Sigmoid colon (tissue), 7 donors: Measurements from ENCODE around the gene RPL4. TPM values are rescaled to one million over a fixed set of nuclear protein-coding genes. Genes with fewer than 3 reads are reported as not detected.

Experiments
- DNase-seq: peaks from one replicate; pipeline ENCODE4 v3.0.0-alpha.2; 2019
- H3K27ac ChIP-seq, 4 donors: fragments of 200-600 bp; sonication (generic); one replicate each; pipeline ENCODE4 v1.5.1; 2016 to 2019; ENCODE audit warnings: mild to moderate bottlenecking in 1 of 4
- H3K27me3 ChIP-seq, 3 donors: fragments of 200-600 bp; sonication (generic); one replicate each; pipeline ENCODE4 v1.5.1; 2019; ENCODE audit warnings: mild to moderate bottlenecking in 1 of 3
- H3K36me3 ChIP-seq, 4 donors: fragments of 200-600 bp; sonication (generic); one replicate each; pipeline ENCODE4 v1.5.1; 2016 to 2019
- H3K4me1 ChIP-seq, 4 donors: fragments of 200-600 bp; sonication (generic); one replicate each; pipeline ENCODE4 v1.5.1; 2017 to 2019
- H3K4me3 ChIP-seq, 4 donors: fragments of 200-600 bp; sonication (generic); one replicate each; pipeline ENCODE4 v1.5.1; 2017 to 2019; ENCODE audit warnings: mild to moderate bottlenecking in 2 of 4, moderate library complexity in 1 of 4
- H3K9me3 ChIP-seq, 4 donors: fragments of 200-600 bp in 3 of 4; sonication (generic) in 3 of 4; one replicate each; pipeline versions ENCODE4 v1.5.1 to v1.6.1; 2013 to 2019
- CTCF ChIP-seq, 4 experiments: fragments of 450-650 bp in 3 of 4; fragments of 200-600 bp in 1 of 4; IDR thresholded peaks; one replicate each; pipeline ENCODE4 v1.5.1; 2016 to 2019; ENCODE audit warnings: antibody characterized with exemption in 4 of 4, mild to moderate bottlenecking in 3 of 4, moderate library complexity in 2 of 4
- EP300 ChIP-seq, 4 donors: sonication (generic); formaldehyde crosslinking; IDR thresholded peaks; one replicate each; pipeline ENCODE4 v1.6.1; 2017; ENCODE audit warnings: antibody characterized with exemption in 4 of 4
- POLR2A ChIP-seq, 2 donors: fragments of 450-650 bp; IDR thresholded peaks; one replicate each; pipeline ENCODE4 v1.6.1; 2016; ENCODE audit warnings: antibody characterized with exemption in 2 of 2, mild to moderate bottlenecking in 2 of 2, moderate library complexity in 2 of 2
- POLR2AphosphoS5 ChIP-seq, 4 donors: sonication (generic); formaldehyde crosslinking; IDR thresholded peaks; one replicate each; pipeline ENCODE4 v1.6.1; 2017; ENCODE audit warnings: antibody characterized with exemption in 4 of 4
- WGBS, 2 donors: extraction: QIAGEN DNeasy Blood & Tissue Kit; methylation state at CpG; one replicate each; pipeline ENCODE4 v1.1.7; 2013; 5-methylcytosine and 5-hydroxymethylcytosine counted together
- intact Hi-C: fragments of 100-400 bp; cut with DNase I; formaldehyde crosslinking; loops from one replicate; pipeline ENCODE4 v1.15.1; 2023
- polyA plus RNA-seq, 3 donors: library from polyadenylated mRNA; stranded (reverse); fragments of 200-250 nt; gene quantifications; one replicate each; pipeline ENCODE4 v1.2.3, GENCODE V29; 2013
- total RNA-seq, 4 donors: library from RNA; depleted of rRNA; stranded (reverse); fragments of >200 nt; gene quantifications; one replicate each; pipeline ENCODE4 v1.1.0, GENCODE V29; 2016
- donor health status: healthy with polysubstance abuse.
- donor health status: Bipolar disorder and iron deficiency.
- donor health status: healthy.

The RPL4 gene
- total and polyA plus RNA-seq, 7 donors: 1,665 to 9,223 (median 3,282) TPM

DNA sequence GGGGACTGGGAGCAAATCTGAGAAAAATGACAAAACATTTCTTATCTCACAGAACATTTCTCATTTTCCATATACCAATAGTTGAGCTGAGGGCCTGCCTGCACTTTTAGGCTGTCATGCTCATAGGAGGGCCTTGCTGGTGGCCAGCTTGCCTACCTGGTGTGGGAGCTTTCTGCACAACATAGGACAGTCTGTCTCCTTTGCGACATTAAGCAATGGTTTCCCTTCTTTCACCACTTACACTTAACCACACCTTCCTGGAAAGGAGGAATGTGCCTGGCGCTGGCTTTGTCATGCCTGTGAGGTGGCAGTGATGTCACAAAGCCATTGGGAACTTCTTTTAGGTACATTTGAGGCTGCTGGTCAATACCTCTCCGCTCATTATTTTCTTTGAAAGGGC, 12.8 kb downstream of the RPL4 start:
- DNase-seq: no peak
- Histone ChIP-seq H3K36me3 (peaks cover 3 to 81% (median 21%) of the 10 kb centered on the region in 4 donors), H3K4me3 (no peak overlapping the region), H3K27me3 (no peaks in the 10 kb centered on the region), H3K27ac (no peak overlapping the region), H3K9me3 (no peaks in the 10 kb centered on the region), H3K4me1 (peaks cover 0 to 9% (median 9%) of the 10 kb centered on the region in 4 donors)
- intact Hi-C loops: no loop called here
- WGBS, 2 donors: 95 to 98% methylated on average over 3 of the region's 3 CpGs
- TF ChIP-seq POLR2AphosphoS5 (IDR thresholded peaks at IDR 0.05): no peak
- no peak for TF ChIP-seq POLR2A (IDR thresholded peaks at IDR 0.05)
- no peak for TF ChIP-seq CTCF (IDR thresholded peaks at IDR 0.05)
- TF ChIP-seq EP300 (IDR thresholded peaks at IDR 0.05): no peak

DNA sequence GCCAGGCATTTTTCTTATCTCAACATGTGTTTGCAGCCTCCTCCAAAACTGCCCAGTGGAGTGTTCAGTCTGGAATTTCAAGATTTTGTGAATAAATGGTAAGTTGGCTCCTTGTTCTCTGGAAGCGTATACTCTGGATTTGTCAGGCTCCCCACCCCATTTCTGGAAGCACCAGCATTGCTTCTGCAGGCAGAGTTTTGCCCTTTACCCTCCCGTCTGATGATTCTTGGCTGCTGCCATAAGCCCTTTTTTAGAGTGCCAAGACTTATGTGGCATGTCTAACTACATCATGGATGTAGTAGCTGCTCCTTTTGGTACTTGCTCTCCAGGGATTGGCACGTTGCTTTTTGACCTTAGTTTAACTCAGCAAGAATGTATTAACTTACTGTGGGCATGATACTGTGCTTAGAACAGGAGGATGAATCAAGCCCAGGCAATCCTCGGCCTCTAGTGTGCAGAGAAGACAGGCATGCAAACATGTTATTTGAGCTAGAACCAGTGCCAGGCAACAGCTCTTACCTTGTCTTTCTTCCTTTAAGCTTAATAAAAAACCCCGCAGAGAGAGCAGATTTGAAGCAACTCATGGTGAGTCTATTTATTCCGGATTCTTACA, 15.4 kb downstream of the RPL4 start:
- H3K36me3 ChIP-seq: peaks cover 3 to 91% (median 26%) of the 10 kb centered on the region in 4 donors
- TF ChIP-seq POLR2A (IDR thresholded peaks at IDR 0.05) (no peak), CTCF (IDR thresholded peaks at IDR 0.05) (no peak), EP300 (IDR thresholded peaks at IDR 0.05) (no peak), POLR2AphosphoS5 (IDR thresholded peaks at IDR 0.05) (no peak)
- H3K4me3 ChIP-seq: no peak overlapping the region
- no peak for DNase-seq
- no peaks in the 10 kb centered on the region for H3K4me1 ChIP-seq
- WGBS, 2 donors: 88 to 90% methylated on average over 6 of the region's 6 CpGs
- no peak overlapping the region for H3K27ac ChIP-seq
- intact Hi-C loops: no loop called here
- no peaks in the 10 kb centered on the region for H3K9me3 ChIP-seq
- H3K27me3 ChIP-seq: no peaks in the 10 kb centered on the region

- Histone ChIP-seq H3K9me3 (no peaks in the 10 kb centered on the region), H3K4me1 (no peaks in the 10 kb centered on the region), H3K27me3 (no peaks in the 10 kb centered on the region), H3K36me3 (peaks cover 3 to 83% (median 23%) of the 10 kb centered on the region in 4 donors), H3K4me3 (no peak overlapping the region), H3K27ac (no peak overlapping the region)
- no peak for TF ChIP-seq POLR2AphosphoS5 (IDR thresholded peaks at IDR 0.05)
- TF ChIP-seq POLR2A (IDR thresholded peaks at IDR 0.05): no peak
- TF ChIP-seq CTCF (IDR thresholded peaks at IDR 0.05): no peak
- TF ChIP-seq EP300 (IDR thresholded peaks at IDR 0.05): no peak
- intact Hi-C loops: no loop called here
- DNase-seq: no peak
- WGBS, 2 donors: 94 to 96% methylated on average over 5 of the region's 5 CpGs
These were observed 16.1 kb downstream of the RPL4 start for GRCh38 chr15:66488525-66488924.

DNA sequence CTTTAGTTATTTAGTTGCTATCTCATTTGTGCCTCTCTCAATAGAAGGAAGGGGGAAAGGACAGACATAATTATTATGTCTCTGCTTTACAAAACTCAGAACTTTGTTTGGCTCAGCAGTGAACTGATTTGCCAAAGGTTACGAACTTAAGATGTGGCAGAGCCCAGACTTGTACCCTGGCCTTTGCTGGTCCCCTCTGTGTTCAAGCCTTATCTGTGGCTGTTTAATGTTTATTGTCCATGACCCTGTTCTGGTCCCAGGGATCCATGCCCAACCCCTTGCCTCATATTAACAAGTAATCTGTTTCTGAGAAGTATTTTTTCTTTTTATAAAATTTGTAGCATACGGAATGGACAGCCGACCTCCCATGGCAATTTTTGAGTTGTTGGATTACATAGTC, 17.8 kb downstream of the RPL4 start:
- Histone ChIP-seq H3K4me3 (no peak overlapping the region), H3K27ac (no peak overlapping the region), H3K9me3 (no peaks in the 10 kb centered on the region), H3K4me1 (no peaks in the 10 kb centered on the region), H3K27me3 (no peaks in the 10 kb centered on the region), H3K36me3 (peaks cover 9 to 81% (median 26%) of the 10 kb centered on the region in 4 donors)
- intact Hi-C loops: no loop called here
- TF ChIP-seq EP300 (IDR thresholded peaks at IDR 0.05): no peak
- no peak for TF ChIP-seq POLR2A (IDR thresholded peaks at IDR 0.05)
- TF ChIP-seq CTCF (IDR thresholded peaks at IDR 0.05): no peak
- no peak for TF ChIP-seq POLR2AphosphoS5 (IDR thresholded peaks at IDR 0.05)
- no peak for DNase-seq
- WGBS, 2 donors: 96% methylated on average over 3 of the region's 3 CpGs
